ENCODE results near the gene PIGR.
A peak's percentile ranks its signal among the peaks of the same experiment; 100 is the strongest.

PIGR gene

GRCh38 chr1:206883876-206884275 is 62.4 kb downstream of the PIGR start:
- TF ChIP-seq CTCF (IDR thresholded peaks at IDR 0.05; ENCODE audit: low read length, missing control alignments) = no peak
- no peak overlapping the region for H3K4me3 ChIP-seq (replicated peaks; ENCODE audit: low read depth, low read length)
- no peak for DNase-seq (ENCODE audit: low read depth)

- H3K4me3 ChIP-seq (replicated peaks; ENCODE audit: low read depth, low read length) = no peak overlapping the region
- DNase-seq (ENCODE audit: low read depth) = no peak
- TF ChIP-seq CTCF (IDR thresholded peaks at IDR 0.05; ENCODE audit: low read length, missing control alignments) = no peak
These were observed 63.1 kb downstream of the PIGR start for GRCh38 chr1:206883160-206883559.

GRCh38 chr1:206882555-206882954 is 63.7 kb downstream of the PIGR start:
- TF ChIP-seq CTCF (IDR thresholded peaks at IDR 0.05; ENCODE audit: low read length, missing control alignments) = peak; percentile 12
- no peak for DNase-seq (ENCODE audit: low read depth)

GRCh38 chr1:206880314-206880713 is 66.0 kb downstream of the PIGR start:
- DNase-seq (ENCODE audit: low read depth) = no peak
- H3K4me3 ChIP-seq (replicated peaks; ENCODE audit: low read depth, low read length) = no peak overlapping the region
- TF ChIP-seq CTCF (IDR thresholded peaks at IDR 0.05; ENCODE audit: low read length, missing control alignments) = no peak

More at GRCh38 chr1:206882555-206882954, 63.7 kb downstream of the PIGR start:
- H3K4me3 ChIP-seq (replicated peaks; ENCODE audit: low read depth, low read length) = no peak overlapping the region
